K562 (cell line): ENCODE measurements around the gene GEMIN4. TPM values are rescaled to one million over a fixed set of nuclear protein-coding genes. Genes with fewer than 3 reads are reported as not detected.

ENCODE experiments used
- ATAC-seq: fragments of 200-7000 bp; cut with Tn5 transposase; 3 replicates; pipeline ENCODE4 v1.9.1; 2020; ENCODE audit warnings: moderate library complexity
- BruUV-seq: library from RNA; stranded (reverse); fragments of 400-500 nt; replicated peaks from 2 replicates; lab custom pipeline; 2021; lab: Mats Ljungman, UMichigan
- CTCF ChIA-PET: fragments of 300-600 bp; formaldehyde crosslinking; extraction: SDS; loops from one replicate; lab custom pipeline; 2021; ENCODE audit warnings: low intra/inter-chr PET ratio; lab: Yijun Ruan, JAX
- POLR2A ChIA-PET: fragments of 300-600, 350-650 bp; sonication (Branson Sonifier 250); formaldehyde crosslinking; extraction: SDS; loops from one replicate; lab custom pipeline; 2021; ENCODE audit warnings: antibody characterized with exemption, inconsistent platforms; lab: Yijun Ruan, JAX
- DNase-seq, 4 experiments: peaks; one replicate each; pipeline versions ENCODE4 v3.0.0 to v3.0.0-alpha.2; 2011 to 2018; ENCODE audit warnings: low spot score in 3 of 4, mixed read lengths in 3 of 4; ENCODE audit errors: extremely low read depth in 1 of 4
- FAIRE-seq: peaks from 2 replicates; lab custom pipeline; 2011; peaks lifted over from hg19 to GRCh38; lab: Jason Lieb, UNC
- H2AFZ ChIP-seq: 2 replicates; pipeline ENCODE4 v1.6.0; 2011; ENCODE audit warnings: low read depth, low read length, control low read depth, inconsistent platforms
- H3K27ac ChIP-seq: fragments of 200-600 bp; 3 replicates; pipeline ENCODE4 v1.8.0; 2011; ENCODE audit warnings: low read depth, mild to moderate bottlenecking, control low read depth, inconsistent platforms, low read length, moderate library complexity, mixed read lengths; ENCODE audit errors: extremely low read depth
- H3K27me3 ChIP-seq, 2 experiments: fragments of 300-600 bp in 1 of 2; 2 replicates in 1 of 2; 3 replicates in 1 of 2; pipeline versions ENCODE4 v1.6.0 to v1.8.0; 2011; ENCODE audit warnings: inconsistent platforms in 2 of 2, low read length in 2 of 2, mild to moderate bottlenecking in 1 of 2, mixed read lengths in 1 of 2, moderate library complexity in 1 of 2; ENCODE audit not compliant: control insufficient read depth in 2 of 2, insufficient read depth in 2 of 2
- H3K36me3 ChIP-seq: fragments of 300-600 bp; 3 replicates; pipeline ENCODE4 v1.8.0; 2011; ENCODE audit warnings: mild to moderate bottlenecking, low read length, inconsistent platforms; ENCODE audit not compliant: control insufficient read depth, insufficient read depth
- H3K4me1 ChIP-seq, 2 experiments: fragments of 200-600 bp in 1 of 2; replicated peaks in 1 of 2; 2 replicates in 1 of 2; 3 replicates in 1 of 2; pipeline versions ENCODE4 v1.5.1 to v1.8.0; 2011; ENCODE audit warnings: inconsistent platforms in 2 of 2, low read length in 2 of 2, mild to moderate bottlenecking in 1 of 2, mixed read lengths in 1 of 2, moderate library complexity in 1 of 2; ENCODE audit not compliant: control insufficient read depth in 2 of 2, insufficient read depth in 2 of 2
- H3K4me2 ChIP-seq: 2 replicates; pipeline ENCODE4 v1.6.1; 2011; ENCODE audit warnings: low read length, control low read depth, inconsistent platforms, mixed read lengths; ENCODE audit not compliant: insufficient read depth
- H3K4me3 ChIP-seq: fragments of 200-600 bp; sonication (generic), shearing (Covaris generic); 2 replicates; pipeline ENCODE4 v1.5.1; 2016; ENCODE audit warnings: control low read depth, inconsistent platforms
- H3K79me2 ChIP-seq: fragments of 200-600 bp; 3 replicates; pipeline ENCODE4 v1.8.0; 2011; ENCODE audit warnings: low read length, inconsistent platforms; ENCODE audit not compliant: control insufficient read depth, insufficient read depth
- H3K9ac ChIP-seq, 2 experiments: 2 replicates each; pipeline versions ENCODE4 v1.6.0 to v1.6.1; 2011; ENCODE audit warnings: low read depth in 2 of 2, low read length in 2 of 2, control low read depth in 1 of 2, inconsistent platforms in 1 of 2, mild to moderate bottlenecking in 1 of 2, mixed read lengths in 1 of 2; ENCODE audit not compliant: insufficient read depth in 1 of 2
- H3K9me1 ChIP-seq: one replicate; pipeline ENCODE4 v1.6.0; 2011; ENCODE audit warnings: inconsistent platforms, mild to moderate bottlenecking, low read length, moderate library complexity; ENCODE audit not compliant: control insufficient read depth, insufficient read depth
- H3K9me3 ChIP-seq: replicated peaks from 2 replicates; pipeline ENCODE4 v1.5.1; 2011; ENCODE audit warnings: low read depth, low read length, inconsistent platforms; ENCODE audit not compliant: control insufficient read depth, insufficient read depth
- H4K20me1 ChIP-seq: replicated peaks from 2 replicates; pipeline ENCODE4 v1.6.1; 2011; ENCODE audit warnings: low read length, inconsistent platforms, mixed read lengths; ENCODE audit not compliant: control insufficient read depth, insufficient read depth
- CREM ChIP-seq: IDR thresholded peaks from 2 replicates; pipeline ENCODE4 v1.6.1; 2014; ENCODE audit warnings: antibody characterized with exemption, low read depth
- ETV6 ChIP-seq, 3 experiments: fragments of 150-350 bp in 1 of 3; sonication (generic) in 1 of 3; formaldehyde crosslinking in 1 of 3; IDR thresholded peaks; 2 replicates each; pipeline versions ENCODE4 v1.6.1 to v1.8.0; 2014 to 2022; ENCODE audit warnings: borderline replicate concordance in 2 of 3, low read depth in 2 of 3, antibody characterized with exemption in 1 of 3, low read length in 1 of 3, mild to moderate bottlenecking in 1 of 3, missing genetic modification reagents in 1 of 3
- HCFC1 ChIP-seq: IDR thresholded peaks from 2 replicates; pipeline ENCODE4 v1.6.1; 2012; ENCODE audit warnings: low read depth, low read length, improper control_type of control experiment
- HDAC6 ChIP-seq: IDR thresholded peaks from 2 replicates; pipeline ENCODE4 v1.6.1; 2012; ENCODE audit warnings: low read depth, mild to moderate bottlenecking, control low read depth, inconsistent platforms, low read length, moderate library complexity
- KLF10 ChIP-seq: fragments of 250-450 bp; sonication (Bioruptor Pico); IDR thresholded peaks from 2 replicates; pipeline ENCODE4 v1.6.1; 2021; ENCODE audit warnings: matching md5 sums
- PHF8 ChIP-seq: fragments of 200-600 bp; sonication (generic); IDR thresholded peaks from 2 replicates; pipeline ENCODE4 v1.6.1; 2012; ENCODE audit warnings: mixed run types, mild to moderate bottlenecking, inconsistent platforms, low read length, moderate library complexity, borderline replicate concordance
- POLR2AphosphoS5 ChIP-seq: IDR thresholded peaks from 2 replicates; pipeline ENCODE4 v1.6.1; 2011; ENCODE audit warnings: mild to moderate bottlenecking, low read depth, low read length, moderate library complexity; ENCODE audit not compliant: control insufficient read depth, insufficient read depth
- TGIF2 ChIP-seq: sonication (generic); formaldehyde crosslinking; IDR thresholded peaks from 2 replicates; pipeline ENCODE4 v1.8.1; 2022; ENCODE audit warnings: mild to moderate bottlenecking, missing genetic modification reagents, moderate library complexity
- XRCC5 ChIP-seq: fragments of 200-400 bp; formaldehyde crosslinking; IDR thresholded peaks from 2 replicates; pipeline ENCODE4 v1.6.1; 2017; ENCODE audit warnings: low read depth, mild to moderate bottlenecking, low read length
- ZNF165 ChIP-seq: fragments of 250-450 bp; sonication (Bioruptor Pico); IDR thresholded peaks from 2 replicates; pipeline ENCODE4 v1.4.0; 2020; ENCODE audit warnings: borderline replicate concordance
- ZNF589 ChIP-seq: fragments of 200-800 bp; sonication (Bioruptor generic); IDR thresholded peaks from 2 replicates; pipeline ENCODE4 v1.6.1; 2016; ENCODE audit warnings: low read depth, missing genetic modification characterization, missing compliant biosample characterization
- ZZZ3 ChIP-seq: fragments of 450-650 bp; IDR thresholded peaks from 2 replicates; pipeline ENCODE4 v1.6.1; 2016; ENCODE audit warnings: antibody characterized with exemption, mild to moderate bottlenecking, moderate library complexity
- WGBS: fragments of 100-300 bp; shearing (Covaris generic); methylation state at CpG from one replicate; pipeline ENCODE4 v1.1.6; 2016; ENCODE audit warnings: low coverage, mixed read lengths; ENCODE audit not compliant: insufficient coverage; ENCODE audit errors: missing lambda C conversion rate; 5-methylcytosine and 5-hydroxymethylcytosine counted together
- in situ Hi-C: fragments of 300-500 bp; cut with MboI; formaldehyde crosslinking; loops from 4 replicates; pipeline ENCODE4 v1.15.0; 2018; ENCODE audit warnings: inconsistent platforms, mixed read lengths
- intact Hi-C: fragments of 100-400 bp; cut with micrococcal nuclease; formaldehyde crosslinking; loops from 2 replicates; pipeline ENCODE4 v1.14.2; 2022
- polyA plus RNA-seq, 8 experiments: library from polyadenylated mRNA; depleted of rRNA in 4 of 8; stranded (reverse) in 5 of 8; unstranded in 3 of 8; fragments of >200 nt; fragmentation: Nextera tagmentation in 2 of 8; fragmentation: Illumina TruSeq in 1 of 8; extraction: Ambion mirVana in 2 of 8; extraction: Trizol in 1 of 8; gene quantifications; 2 replicates each; pipeline versions ENCODE4 v1.2.1 to v1.2.3, GENCODE V29; 2011 to 2014; ENCODE audit warnings: inconsistent platforms in 1 of 8, missing spikeins in 1 of 8
- total RNA-seq, 7 experiments: library from RNA; depleted of rRNA in 6 of 7; stranded (reverse); fragments of >200 nt in 6 of 7; fragmentation: Illumina TruSeq in 2 of 7; extraction: Trizol in 2 of 7; gene quantifications; 2 replicates each; pipeline versions ENCODE4 v1.2.1 to v1.2.3, GENCODE V29; 2011 to 2021; ENCODE audit warnings: low replicate concordance in 1 of 7
- TF ChIP-seq, protein P1 (sequence below): fragments of 200-400 bp; formaldehyde crosslinking; IDR thresholded peaks from 2 replicates; pipeline ENCODE4 v1.6.1; 2017; ENCODE audit warnings: mild to moderate bottlenecking, low read depth, low read length, moderate library complexity
- TF ChIP-seq, protein P2 (sequence below): fragments of 450-650 bp; IDR thresholded peaks from 2 replicates; pipeline ENCODE4 v1.6.1; 2017; ENCODE audit warnings: antibody characterized with exemption
- TF ChIP-seq, protein P3 (sequence below): fragments of 250-450 bp; sonication (Bioruptor Pico); IDR thresholded peaks from 2 replicates; pipeline ENCODE4 v1.8.0; 2021; ENCODE audit warnings: moderate library complexity, mild to moderate bottlenecking, inconsistent platforms
- TF ChIP-seq, protein P4 (sequence below): sonication (generic); formaldehyde crosslinking; IDR thresholded peaks from 2 replicates; pipeline ENCODE4 v1.9.0; 2022; ENCODE audit warnings: mild to moderate bottlenecking, missing genetic modification reagents
- TF ChIP-seq, protein P5 (sequence below): sonication (generic); formaldehyde crosslinking; IDR thresholded peaks from 2 replicates; pipeline ENCODE4 v1.5.0; 2020; ENCODE audit warnings: missing genetic modification reagents

The GEMIN4 gene
- total and polyA plus RNA-seq, 9 of the 15 experiments (the other 6 are each of a cell fraction or from before 2014, with no cell fraction given): 1.8 to 42.5 (median 10.8) TPM

DNA sequence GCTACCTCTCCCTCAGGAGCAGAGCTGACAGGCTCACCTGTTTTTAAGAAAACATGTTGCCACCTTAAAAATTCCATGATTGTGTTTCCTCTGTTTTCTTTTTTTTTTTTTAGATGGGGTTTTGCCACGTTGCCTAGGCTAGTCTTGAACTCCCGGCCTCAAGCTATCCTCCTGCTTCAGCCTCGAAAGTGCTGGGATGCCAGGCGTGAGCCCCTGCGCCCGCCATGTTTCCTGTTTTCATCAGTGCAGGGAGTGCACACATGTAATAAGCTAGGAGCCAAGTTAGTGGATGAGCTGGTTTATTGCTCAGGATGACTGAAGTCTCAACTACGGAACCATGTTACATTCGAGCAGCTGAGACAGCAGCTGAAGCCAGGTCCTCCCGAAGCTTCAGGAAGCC lies 43.7 kb upstream of the GEMIN4 start:
- Histone ChIP-seq H3K27ac (no peak overlapping the region), H3K9me1 (no peaks in the 10 kb centered on the region), H3K4me3 (no peak overlapping the region), H3K27me3 (peaks cover 11 to 27% of the 10 kb centered on the region in 2 experiments; a peak in 4 of 5 replicates), H3K4me2 (no peak overlapping the region), H3K79me2 (no peaks in the 10 kb centered on the region), H3K4me1 (peaks cover 0 to 4% of the 10 kb centered on the region in 2 experiments; a peak in 1 of 5 replicates), H4K20me1 (0 out of 2 replicates have a peak, but pooled peaks cover 7% of the 10 kb centered on the region), H2AFZ (no peak overlapping the region), H3K36me3 (peaks cover 19% of the 10 kb centered on the region; the same call in 1 of the 3 replicates), H3K9me3 (no peaks in the 10 kb centered on the region), H3K9ac (no peak overlapping the region)
- ChIA-PET POLR2A (no interaction called here), CTCF (interaction anchor here (0.7 to 1.8 kb wide), 2 partner anchors 185 to 200 kb away, joined by 3 to 16 read pairs; no protein-coding TSS in a partner anchor)
- DNase-seq: no peak
- intact Hi-C loops (loop anchor here (2.0 to 5.0 kb wide), 2 partner anchors 185 to 202 kb away; partner anchors contain the start of gene TIMM22), in situ Hi-C loops (no loop called here)
- BruUV-seq: no TSS peak
- no peak for FAIRE-seq
- 51% methylated on average over 9 of the region's 9 CpGs for WGBS
- no peak for ATAC-seq
- TF ChIP-seq CREM: no peak
- TF ChIP-seq TGIF2: no peak
- TF ChIP-seq XRCC5: no peak
- no peak for TF ChIP-seq HCFC1
- no peak for TF ChIP-seq POLR2AphosphoS5
- no peak for TF ChIP-seq HDAC6
- no peak for TF ChIP-seq ZNF165
- no peak for TF ChIP-seq PHF8
- TF ChIP-seq, protein P1, sequence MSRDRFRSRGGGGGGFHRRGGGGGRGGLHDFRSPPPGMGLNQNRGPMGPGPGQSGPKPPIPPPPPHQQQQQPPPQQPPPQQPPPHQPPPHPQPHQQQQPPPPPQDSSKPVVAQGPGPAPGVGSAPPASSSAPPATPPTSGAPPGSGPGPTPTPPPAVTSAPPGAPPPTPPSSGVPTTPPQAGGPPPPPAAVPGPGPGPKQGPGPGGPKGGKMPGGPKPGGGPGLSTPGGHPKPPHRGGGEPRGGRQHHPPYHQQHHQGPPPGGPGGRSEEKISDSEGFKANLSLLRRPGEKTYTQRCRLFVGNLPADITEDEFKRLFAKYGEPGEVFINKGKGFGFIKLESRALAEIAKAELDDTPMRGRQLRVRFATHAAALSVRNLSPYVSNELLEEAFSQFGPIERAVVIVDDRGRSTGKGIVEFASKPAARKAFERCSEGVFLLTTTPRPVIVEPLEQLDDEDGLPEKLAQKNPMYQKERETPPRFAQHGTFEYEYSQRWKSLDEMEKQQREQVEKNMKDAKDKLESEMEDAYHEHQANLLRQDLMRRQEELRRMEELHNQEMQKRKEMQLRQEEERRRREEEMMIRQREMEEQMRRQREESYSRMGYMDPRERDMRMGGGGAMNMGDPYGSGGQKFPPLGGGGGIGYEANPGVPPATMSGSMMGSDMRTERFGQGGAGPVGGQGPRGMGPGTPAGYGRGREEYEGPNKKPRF: no peak
- TF ChIP-seq, protein P2, sequence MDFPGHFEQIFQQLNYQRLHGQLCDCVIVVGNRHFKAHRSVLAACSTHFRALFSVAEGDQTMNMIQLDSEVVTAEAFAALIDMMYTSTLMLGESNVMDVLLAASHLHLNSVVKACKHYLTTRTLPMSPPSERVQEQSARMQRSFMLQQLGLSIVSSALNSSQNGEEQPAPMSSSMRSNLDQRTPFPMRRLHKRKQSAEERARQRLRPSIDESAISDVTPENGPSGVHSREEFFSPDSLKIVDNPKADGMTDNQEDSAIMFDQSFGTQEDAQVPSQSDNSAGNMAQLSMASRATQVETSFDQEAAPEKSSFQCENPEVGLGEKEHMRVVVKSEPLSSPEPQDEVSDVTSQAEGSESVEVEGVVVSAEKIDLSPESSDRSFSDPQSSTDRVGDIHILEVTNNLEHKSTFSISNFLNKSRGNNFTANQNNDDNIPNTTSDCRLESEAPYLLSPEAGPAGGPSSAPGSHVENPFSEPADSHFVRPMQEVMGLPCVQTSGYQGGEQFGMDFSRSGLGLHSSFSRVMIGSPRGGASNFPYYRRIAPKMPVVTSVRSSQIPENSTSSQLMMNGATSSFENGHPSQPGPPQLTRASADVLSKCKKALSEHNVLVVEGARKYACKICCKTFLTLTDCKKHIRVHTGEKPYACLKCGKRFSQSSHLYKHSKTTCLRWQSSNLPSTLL: no peak
- TF ChIP-seq KLF10 (CRISPR knock-in tag): no peak
- TF ChIP-seq, protein P3, sequence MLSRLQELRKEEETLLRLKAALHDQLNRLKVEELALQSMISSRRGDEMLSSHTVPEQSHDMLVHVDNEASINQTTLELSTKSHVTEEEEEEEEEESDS (CRISPR knock-in tag): no peak
- TF ChIP-seq, protein P4, sequence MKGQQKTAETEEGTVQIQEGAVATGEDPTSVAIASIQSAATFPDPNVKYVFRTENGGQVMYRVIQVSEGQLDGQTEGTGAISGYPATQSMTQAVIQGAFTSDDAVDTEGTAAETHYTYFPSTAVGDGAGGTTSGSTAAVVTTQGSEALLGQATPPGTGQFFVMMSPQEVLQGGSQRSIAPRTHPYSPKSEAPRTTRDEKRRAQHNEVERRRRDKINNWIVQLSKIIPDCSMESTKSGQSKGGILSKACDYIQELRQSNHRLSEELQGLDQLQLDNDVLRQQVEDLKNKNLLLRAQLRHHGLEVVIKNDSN (CRISPR knock-in tag): no peak
- TF ChIP-seq ZZZ3: no peak
- TF ChIP-seq, protein P5, sequence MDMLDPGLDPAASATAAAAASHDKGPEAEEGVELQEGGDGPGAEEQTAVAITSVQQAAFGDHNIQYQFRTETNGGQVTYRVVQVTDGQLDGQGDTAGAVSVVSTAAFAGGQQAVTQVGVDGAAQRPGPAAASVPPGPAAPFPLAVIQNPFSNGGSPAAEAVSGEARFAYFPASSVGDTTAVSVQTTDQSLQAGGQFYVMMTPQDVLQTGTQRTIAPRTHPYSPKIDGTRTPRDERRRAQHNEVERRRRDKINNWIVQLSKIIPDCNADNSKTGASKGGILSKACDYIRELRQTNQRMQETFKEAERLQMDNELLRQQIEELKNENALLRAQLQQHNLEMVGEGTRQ: no peak
- no peak for TF ChIP-seq ETV6 (IDR thresholded peaks at IDR 0.05; ENCODE audit: borderline replicate concordance in 1 of 2, low read depth in 2 of 2, low read length in 1 of 2)
- no peak for TF ChIP-seq ETV6 (CRISPR knock-in tag; IDR thresholded peaks at IDR 0.05; ENCODE audit: borderline replicate concordance)
- no peak for TF ChIP-seq ZNF589 (CRISPR knock-in tag)
